ENCODE measurements around the gene BAX. TPM values are rescaled to one million over a fixed set of nuclear protein-coding genes. Genes with fewer than 3 reads are reported as not detected.

The BAX gene
- total RNA-seq, 4 donors from 2014 or later: 25.1 to 29.6 (median 27.5) TPM

DNA sequence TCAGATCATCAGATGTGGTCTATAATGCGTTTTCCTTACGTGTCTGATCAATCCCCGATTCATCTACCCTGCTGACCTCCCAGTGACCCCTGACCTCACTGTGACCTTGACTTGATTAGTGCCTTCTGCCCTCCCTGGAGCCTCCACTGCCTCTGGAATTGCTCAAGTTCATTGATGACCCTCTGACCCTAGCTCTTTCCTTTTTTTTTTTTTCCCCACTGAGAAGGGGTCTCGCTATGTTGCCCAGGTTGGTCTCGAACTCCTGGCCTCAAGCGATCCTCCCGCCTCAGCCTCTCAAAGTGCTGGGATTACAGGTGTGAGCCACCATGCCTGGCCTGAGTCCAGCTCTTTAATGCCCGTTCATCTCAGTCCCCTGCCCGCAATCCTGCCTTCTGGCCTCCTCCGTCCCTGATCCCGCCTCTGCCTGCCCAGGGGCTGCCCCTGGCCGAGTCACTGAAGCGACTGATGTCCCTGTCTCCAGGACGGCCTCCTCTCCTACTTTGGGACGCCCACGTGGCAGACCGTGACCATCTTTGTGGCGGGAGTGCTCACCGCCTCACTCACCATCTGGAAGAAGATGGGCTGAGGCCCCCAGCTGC, 6.5 kb downstream of the BAX start:
- DNase-seq (ENCODE audit: low spot score in 2 of 2): no peak
- 82% methylated on average over 19 of the region's 19 CpGs for WGBS
- Histone ChIP-seq H3K27me3 (no peaks in the 10 kb centered on the region), H3K4me3 (no peak overlapping the region), H3K4me1 (peaks cover 30% of the 10 kb centered on the region), H3K36me3 (peaks cover under 1% of the 10 kb centered on the region), H3K27ac (no peak overlapping the region), H3K9me3 (no peaks in the 10 kb centered on the region)
- no peak for TF ChIP-seq POLR2A (IDR thresholded peaks at IDR 0.05)
- TF ChIP-seq POLR2AphosphoS5 (IDR thresholded peaks at IDR 0.05): no peak
- TF ChIP-seq, protein P1, sequence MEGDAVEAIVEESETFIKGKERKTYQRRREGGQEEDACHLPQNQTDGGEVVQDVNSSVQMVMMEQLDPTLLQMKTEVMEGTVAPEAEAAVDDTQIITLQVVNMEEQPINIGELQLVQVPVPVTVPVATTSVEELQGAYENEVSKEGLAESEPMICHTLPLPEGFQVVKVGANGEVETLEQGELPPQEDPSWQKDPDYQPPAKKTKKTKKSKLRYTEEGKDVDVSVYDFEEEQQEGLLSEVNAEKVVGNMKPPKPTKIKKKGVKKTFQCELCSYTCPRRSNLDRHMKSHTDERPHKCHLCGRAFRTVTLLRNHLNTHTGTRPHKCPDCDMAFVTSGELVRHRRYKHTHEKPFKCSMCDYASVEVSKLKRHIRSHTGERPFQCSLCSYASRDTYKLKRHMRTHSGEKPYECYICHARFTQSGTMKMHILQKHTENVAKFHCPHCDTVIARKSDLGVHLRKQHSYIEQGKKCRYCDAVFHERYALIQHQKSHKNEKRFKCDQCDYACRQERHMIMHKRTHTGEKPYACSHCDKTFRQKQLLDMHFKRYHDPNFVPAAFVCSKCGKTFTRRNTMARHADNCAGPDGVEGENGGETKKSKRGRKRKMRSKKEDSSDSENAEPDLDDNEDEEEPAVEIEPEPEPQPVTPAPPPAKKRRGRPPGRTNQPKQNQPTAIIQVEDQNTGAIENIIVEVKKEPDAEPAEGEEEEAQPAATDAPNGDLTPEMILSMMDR (IDR thresholded peaks at IDR 0.05): no peak
- no peak for TF ChIP-seq EP300 (IDR thresholded peaks at IDR 0.05)

DNA sequence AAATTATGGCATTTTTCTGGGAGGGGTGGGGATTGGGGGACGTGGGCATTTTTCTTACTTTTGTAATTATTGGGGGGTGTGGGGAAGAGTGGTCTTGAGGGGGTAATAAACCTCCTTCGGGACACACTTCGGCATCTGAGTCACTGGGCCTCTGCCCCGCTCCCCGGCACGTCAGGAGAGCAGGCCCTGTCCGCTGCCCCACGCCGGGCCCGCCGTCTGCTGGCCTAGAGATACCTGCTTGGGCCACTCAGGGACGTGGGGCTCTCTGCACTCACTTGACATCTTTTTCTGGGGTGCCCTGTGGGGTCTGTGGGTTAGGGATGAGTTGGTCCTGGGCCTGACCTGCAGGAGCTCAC, 7.0 kb downstream of the BAX start:
- peaks cover 33% of the 10 kb centered on the region for H3K4me1 ChIP-seq
- 79% methylated on average over 12 of the region's 12 CpGs for WGBS
- H3K36me3 ChIP-seq: peaks cover 5% of the 10 kb centered on the region
- H3K9me3 ChIP-seq: no peaks in the 10 kb centered on the region
- H3K27ac ChIP-seq: no peak overlapping the region
- no peak for DNase-seq (ENCODE audit: low spot score in 2 of 2)
- no peak overlapping the region for H3K4me3 ChIP-seq
- TF ChIP-seq EP300 (IDR thresholded peaks at IDR 0.05): no peak
- TF ChIP-seq, protein P1 (IDR thresholded peaks at IDR 0.05): no peak
- no peaks in the 10 kb centered on the region for H3K27me3 ChIP-seq

- no peak overlapping the region for H3K4me3 ChIP-seq
- peak overlapping the region; percentile 47 for H3K27ac ChIP-seq
- H3K9me3 ChIP-seq: no peaks in the 10 kb centered on the region
- H3K27me3 ChIP-seq: no peaks in the 10 kb centered on the region
- H3K4me1 ChIP-seq: peaks cover 39% of the 10 kb centered on the region
- 68% methylated on average over 22 of the region's 22 CpGs for WGBS
- peaks cover 11% of the 10 kb centered on the region for H3K36me3 ChIP-seq
- DNase-seq (ENCODE audit: low spot score in 2 of 2): no peak
- TF ChIP-seq EP300 (IDR thresholded peaks at IDR 0.05) (no peak), POLR2A (IDR thresholded peaks at IDR 0.05) (no peak), POLR2AphosphoS5 (IDR thresholded peaks at IDR 0.05) (no peak)
- TF ChIP-seq, protein P1 (IDR thresholded peaks at IDR 0.05): no peak
Measured at GRCh38 chr19:48962029-48962848, 7.6 kb downstream of the BAX start.

- H3K27me3 ChIP-seq: no peaks in the 10 kb centered on the region
- H3K4me1 ChIP-seq: peaks cover 43% of the 10 kb centered on the region
- peak overlapping the region; percentile 89 for H3K27ac ChIP-seq
- peaks cover 11% of the 10 kb centered on the region for H3K36me3 ChIP-seq
- whole genome bisulfite sequencing: 69% methylated on average over 7 of the region's 7 CpGs
- no peak for TF ChIP-seq POLR2A (IDR thresholded peaks at IDR 0.05)
- TF ChIP-seq POLR2AphosphoS5 (IDR thresholded peaks at IDR 0.05): no peak
- no peak for TF ChIP-seq EP300 (IDR thresholded peaks at IDR 0.05)
- TF ChIP-seq, protein P1 (IDR thresholded peaks at IDR 0.05): no peak
- H3K9me3 ChIP-seq: no peaks in the 10 kb centered on the region
- no peak overlapping the region for H3K4me3 ChIP-seq
- DNase-seq (ENCODE audit: low spot score in 2 of 2): no peak
Measured at GRCh38 chr19:48962849-48963165, 8.1 kb downstream of the BAX start.

- peak in 1 of 2 donors; percentile 86 for DNase-seq (ENCODE audit: low spot score in 2 of 2)
- TF ChIP-seq POLR2AphosphoS5 (IDR thresholded peaks at IDR 0.05): no peak
- peak in 1 of 2 donors; percentile 7 for TF ChIP-seq POLR2A (IDR thresholded peaks at IDR 0.05)
- no peak for TF ChIP-seq EP300 (IDR thresholded peaks at IDR 0.05)
- Histone ChIP-seq H3K27me3 (no peaks in the 10 kb centered on the region), H3K27ac (peak overlapping the region; percentile 89), H3K9me3 (no peaks in the 10 kb centered on the region), H3K4me3 (peak overlapping the region; percentile 69), H3K4me1 (peaks cover 51% of the 10 kb centered on the region), H3K36me3 (peaks cover 17% of the 10 kb centered on the region)
- 18% methylated on average over 10 of the region's 28 CpGs for WGBS
Measured at GRCh38 chr19:48963371-48964204, 8.9 kb downstream of the BAX start.
